ENCODE data around the gene NYNRIN. TPM values are rescaled to one million over a fixed set of nuclear protein-coding genes. Genes with fewer than 3 reads are reported as not detected.
A peak's percentile ranks its signal among the peaks of the same experiment; 100 is the strongest.

The NYNRIN gene
- total RNA-seq, 1 donor from 2014 or later = 15.5 TPM

DNA sequence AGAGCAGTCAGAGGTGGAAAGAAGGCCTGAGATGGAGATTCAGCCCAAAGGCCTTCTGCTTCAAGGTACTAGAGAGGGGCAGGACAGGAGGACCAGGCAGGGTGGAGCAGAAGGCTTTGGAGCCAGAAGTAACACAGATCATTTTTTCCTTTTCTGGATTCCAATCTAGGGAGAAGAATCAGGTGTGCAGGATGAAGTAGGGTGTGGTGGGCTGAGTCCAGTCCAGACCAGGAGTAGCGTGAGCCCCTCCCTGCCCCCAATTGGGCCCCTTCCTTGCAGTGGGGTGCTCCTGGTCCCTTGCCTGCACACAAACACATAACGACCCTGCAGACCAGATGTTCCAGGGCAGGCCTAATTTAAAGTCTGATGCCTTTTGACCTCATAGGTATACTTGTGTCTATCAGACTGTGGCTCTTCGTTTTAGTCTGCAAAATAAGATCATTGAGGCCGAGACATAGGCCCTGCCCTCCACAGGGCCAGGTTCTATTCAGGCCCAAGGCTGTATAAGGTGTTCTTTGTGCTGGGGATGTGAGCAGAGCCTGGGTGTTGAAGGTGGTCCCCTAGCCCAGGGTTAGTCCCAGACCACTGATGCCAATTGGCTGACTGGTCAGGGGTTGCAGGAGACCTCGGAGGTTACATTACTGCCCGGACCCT lies 1.0 kb upstream of the NYNRIN start:
- Histone ChIP-seq H3K9me3 (ENCODE audit: low read depth) (no peaks in the 10 kb centered on the region), H3K27ac (no peak overlapping the region), H3K27me3 (no peaks in the 10 kb centered on the region), H3K79me2 (ENCODE audit: low read depth) (peaks cover 18% of the 10 kb centered on the region), H2AFZ (replicated peaks) (peak overlapping the region; percentile 52), H4K20me1 (ENCODE audit: low read depth) (no peaks in the 10 kb centered on the region), H3K9ac (no peak overlapping the region), H3K36me3 (no peaks in the 10 kb centered on the region), H3K4me3 (peak overlapping the region; percentile 58), H3K4me2 (peak overlapping the region; percentile 83), H3K4me1 (peaks cover 34% of the 10 kb centered on the region), H3F3A (ENCODE audit: low read depth) (peaks cover 9% of the 10 kb centered on the region)
- Mint-ChIP-seq H3K27ac (peak overlapping the region; percentile 76), H3K9me3 (no peaks in the 10 kb centered on the region), H3K27me3 (ENCODE audit: insufficient read depth, low read depth) (peaks cover 4% of the 10 kb centered on the region), H3K4me3 (peak overlapping the region; percentile 76), H3K36me3 (no peaks in the 10 kb centered on the region), H3K4me1 (peaks cover 28% of the 10 kb centered on the region)
- peak; percentile 7 for DNase-seq (ENCODE audit: low spot score)
- TF ChIP-seq, protein P1, sequence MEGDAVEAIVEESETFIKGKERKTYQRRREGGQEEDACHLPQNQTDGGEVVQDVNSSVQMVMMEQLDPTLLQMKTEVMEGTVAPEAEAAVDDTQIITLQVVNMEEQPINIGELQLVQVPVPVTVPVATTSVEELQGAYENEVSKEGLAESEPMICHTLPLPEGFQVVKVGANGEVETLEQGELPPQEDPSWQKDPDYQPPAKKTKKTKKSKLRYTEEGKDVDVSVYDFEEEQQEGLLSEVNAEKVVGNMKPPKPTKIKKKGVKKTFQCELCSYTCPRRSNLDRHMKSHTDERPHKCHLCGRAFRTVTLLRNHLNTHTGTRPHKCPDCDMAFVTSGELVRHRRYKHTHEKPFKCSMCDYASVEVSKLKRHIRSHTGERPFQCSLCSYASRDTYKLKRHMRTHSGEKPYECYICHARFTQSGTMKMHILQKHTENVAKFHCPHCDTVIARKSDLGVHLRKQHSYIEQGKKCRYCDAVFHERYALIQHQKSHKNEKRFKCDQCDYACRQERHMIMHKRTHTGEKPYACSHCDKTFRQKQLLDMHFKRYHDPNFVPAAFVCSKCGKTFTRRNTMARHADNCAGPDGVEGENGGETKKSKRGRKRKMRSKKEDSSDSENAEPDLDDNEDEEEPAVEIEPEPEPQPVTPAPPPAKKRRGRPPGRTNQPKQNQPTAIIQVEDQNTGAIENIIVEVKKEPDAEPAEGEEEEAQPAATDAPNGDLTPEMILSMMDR (IDR thresholded peaks at IDR 0.05) = no peak
- TF ChIP-seq EZH2 (IDR thresholded peaks at IDR 0.05) (no peak), EZH2phosphoT487 (IDR thresholded peaks at IDR 0.05) (no peak)

DNA sequence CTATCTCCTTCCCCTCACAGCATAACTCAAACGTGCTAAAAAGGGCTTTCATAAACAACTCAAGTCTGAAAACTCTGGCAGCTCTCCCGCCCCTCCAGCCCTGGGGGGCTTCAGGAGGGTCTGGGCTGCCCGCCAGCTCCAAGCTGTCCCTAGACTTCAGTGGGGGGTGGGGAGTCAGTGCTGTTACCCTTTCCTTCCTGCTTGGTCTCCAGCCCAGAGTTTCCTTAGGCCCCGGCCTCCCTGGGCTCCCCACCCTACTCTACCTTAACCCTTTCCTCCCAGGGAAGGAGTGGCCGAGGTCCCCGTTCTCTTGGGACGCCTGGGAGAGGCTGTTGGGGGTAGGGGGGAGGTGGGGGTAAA lies 530 bp upstream of the NYNRIN start:
- Histone ChIP-seq H3K36me3 (no peaks in the 10 kb centered on the region), H3K4me1 (peaks cover 40% of the 10 kb centered on the region), H3K9me3 (ENCODE audit: low read depth) (no peaks in the 10 kb centered on the region), H3K4me3 (peak overlapping the region; percentile 58), H3F3A (ENCODE audit: low read depth) (peaks cover 9% of the 10 kb centered on the region), H3K27ac (no peak overlapping the region), H3K79me2 (ENCODE audit: low read depth) (peaks cover 22% of the 10 kb centered on the region), H2AFZ (replicated peaks) (peak overlapping the region; percentile 52), H3K27me3 (no peaks in the 10 kb centered on the region), H3K9ac (no peak overlapping the region), H4K20me1 (ENCODE audit: low read depth) (no peaks in the 10 kb centered on the region), H3K4me2 (peak overlapping the region; percentile 83)
- TF ChIP-seq EZH2 (IDR thresholded peaks at IDR 0.05) = no peak
- no peak for TF ChIP-seq EZH2phosphoT487 (IDR thresholded peaks at IDR 0.05)
- TF ChIP-seq, protein P1 (IDR thresholded peaks at IDR 0.05) = no peak
- Mint-ChIP-seq H3K36me3 (no peaks in the 10 kb centered on the region), H3K27ac (no peak overlapping the region), H3K4me1 (peaks cover 28% of the 10 kb centered on the region), H3K9me3 (no peaks in the 10 kb centered on the region), H3K4me3 (peak overlapping the region; percentile 49), H3K27me3 (ENCODE audit: insufficient read depth, low read depth) (peaks cover 4% of the 10 kb centered on the region)
- DNase-seq (ENCODE audit: low spot score) = peak; percentile 60

DNA sequence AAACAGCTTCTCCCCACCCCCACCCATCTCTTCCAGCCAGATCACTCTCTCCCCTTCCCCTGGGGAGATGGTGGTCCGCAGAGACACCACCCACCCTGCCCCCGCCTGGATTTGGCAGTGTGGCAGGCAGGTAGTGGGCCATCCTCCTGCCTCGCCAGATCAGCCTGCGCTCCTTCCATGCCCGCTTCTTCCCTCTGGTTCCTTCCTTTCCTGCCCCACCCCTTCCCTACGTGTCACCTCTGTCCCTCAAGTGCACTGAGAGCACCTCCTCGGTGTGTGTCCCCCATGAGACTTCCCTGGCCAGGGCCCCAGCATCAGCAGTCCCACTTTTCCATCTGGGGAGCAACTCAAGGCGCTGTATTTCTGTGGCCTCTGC lies 632 bp downstream of the NYNRIN start:
- H3K27ac Mint-ChIP-seq = peak overlapping the region; percentile 86
- no peak overlapping the region for H3K27ac ChIP-seq
- peaks cover 36% of the 10 kb centered on the region for H3K4me1 Mint-ChIP-seq

More for the DNA sequence above, 632 bp downstream of the NYNRIN start:
- Histone ChIP-seq H3K9ac (no peak overlapping the region), H2AFZ (replicated peaks) (peak overlapping the region; percentile 52), H3K79me2 (ENCODE audit: low read depth) (peaks cover 23% of the 10 kb centered on the region), H3K27me3 (no peaks in the 10 kb centered on the region), H3K36me3 (no peaks in the 10 kb centered on the region), H4K20me1 (ENCODE audit: low read depth) (no peaks in the 10 kb centered on the region), H3K4me1 (peaks cover 51% of the 10 kb centered on the region), H3K9me3 (ENCODE audit: low read depth) (no peaks in the 10 kb centered on the region), H3K4me3 (peak overlapping the region; percentile 58), H3F3A (ENCODE audit: low read depth) (peaks cover 9% of the 10 kb centered on the region), H3K4me2 (peak overlapping the region; percentile 83)
- H3K27me3 Mint-ChIP-seq (ENCODE audit: insufficient read depth, low read depth) = peaks cover 4% of the 10 kb centered on the region
- no peak for DNase-seq (ENCODE audit: low spot score)
- H3K36me3 Mint-ChIP-seq = no peaks in the 10 kb centered on the region
- no peaks in the 10 kb centered on the region for H3K9me3 Mint-ChIP-seq
- H3K4me3 Mint-ChIP-seq = peak overlapping the region; percentile 88
- TF ChIP-seq, protein P1 (IDR thresholded peaks at IDR 0.05) = no peak
- TF ChIP-seq EZH2phosphoT487 (IDR thresholded peaks at IDR 0.05) (no peak), EZH2 (IDR thresholded peaks at IDR 0.05) (no peak)
